Upper lobe of left lung (tissue), 6 donors: ENCODE data around the gene ZNF665. TPM values are rescaled to one million over a fixed set of nuclear protein-coding genes. Genes with fewer than 3 reads are reported as not detected.
A peak's percentile ranks its signal among the peaks of the same experiment; 100 is the strongest.
"Not testable (repeated sequence)": the region's sequence is repeated elsewhere in the genome, so short reads cannot be mapped to it uniquely, and the experiment has no call there.

ENCODE experiments used
- ATAC-seq, 2 donors: fragments of 200-7000 bp; cut with Tn5 transposase; one replicate each; pipeline ENCODE4 v1.9.1; 2022; ENCODE audit warnings: mild to moderate bottlenecking in 2 of 2, moderate library complexity in 2 of 2; ENCODE audit not compliant: low FRiP score in 2 of 2
- DNase-seq, 2 donors: peaks; one replicate each; pipeline ENCODE4 v3.0.0-alpha.2; 2019 to 2020
- H3K27ac ChIP-seq, 4 donors: fragments of 200-600 bp; sonication (generic); one replicate each; pipeline ENCODE4 v1.5.1; 2016 to 2019
- H3K27me3 ChIP-seq, 4 donors: fragments of 200-600 bp; sonication (generic); one replicate each; pipeline ENCODE4 v1.5.1; 2017 to 2019
- H3K36me3 ChIP-seq, 4 donors: fragments of 200-600 bp; sonication (generic); one replicate each; pipeline ENCODE4 v1.5.1; 2016 to 2019
- H3K4me1 ChIP-seq, 4 donors: fragments of 200-600 bp; sonication (generic); one replicate each; pipeline ENCODE4 v1.5.1; 2018 to 2019
- H3K4me3 ChIP-seq, 4 donors: fragments of 200-600 bp; sonication (generic); one replicate each; pipeline ENCODE4 v1.5.1; 2017 to 2019; ENCODE audit warnings: mild to moderate bottlenecking in 2 of 4, moderate library complexity in 1 of 4
- H3K9me3 ChIP-seq, 4 donors: fragments of 200-600 bp; sonication (generic); one replicate each; pipeline ENCODE4 v1.5.1; 2018 to 2019
- EP300 ChIP-seq, 4 donors: sonication (generic); formaldehyde crosslinking; IDR thresholded peaks; one replicate each; pipeline ENCODE4 v1.5.1; 2017; ENCODE audit warnings: antibody characterized with exemption in 4 of 4, control low read depth in 2 of 4
- POLR2A ChIP-seq, 4 donors: fragments of 450-650 bp; IDR thresholded peaks; one replicate each; pipeline ENCODE4 v1.5.1; 2016 to 2017; ENCODE audit warnings: antibody characterized with exemption in 4 of 4, mild to moderate bottlenecking in 2 of 4
- POLR2AphosphoS5 ChIP-seq, 2 donors: sonication (generic); formaldehyde crosslinking; IDR thresholded peaks; one replicate each; pipeline ENCODE4 v1.5.1; 2017; ENCODE audit warnings: antibody characterized with exemption in 2 of 2
- WGBS, 2 donors: methylation state at CpG; one replicate each; pipeline ENCODE4 v1.1.5; 2017 to 2018; 5-methylcytosine and 5-hydroxymethylcytosine counted together
- total RNA-seq, 6 donors: library from RNA; depleted of rRNA in 4 of 6; stranded (reverse); fragments of >200 nt in 4 of 6; gene quantifications; one replicate each; pipeline versions ENCODE4 v1.1.0 to v1.2.1, GENCODE V29; 2016 to 2021
- TF ChIP-seq, protein P1 (sequence below), 6 experiments: fragments of 450-650 bp in 4 of 6; fragments of 200-600 bp in 2 of 6; sonication (generic) in 2 of 6; IDR thresholded peaks; one replicate each; pipeline ENCODE4 v1.5.1; 2016 to 2019; ENCODE audit warnings: antibody characterized with exemption in 6 of 6
- donor health status: DM: no; HTN: no; CAD: no; lungs with moderate emphysema.
- donor health status: DM: no; HTN: yes; CAD: no; lungs with severe emphysema.

The ZNF665 gene
- 1 to 10 TPM; 1.7 to 5.2 (median 3.4) TPM for total RNA-seq

DNA sequence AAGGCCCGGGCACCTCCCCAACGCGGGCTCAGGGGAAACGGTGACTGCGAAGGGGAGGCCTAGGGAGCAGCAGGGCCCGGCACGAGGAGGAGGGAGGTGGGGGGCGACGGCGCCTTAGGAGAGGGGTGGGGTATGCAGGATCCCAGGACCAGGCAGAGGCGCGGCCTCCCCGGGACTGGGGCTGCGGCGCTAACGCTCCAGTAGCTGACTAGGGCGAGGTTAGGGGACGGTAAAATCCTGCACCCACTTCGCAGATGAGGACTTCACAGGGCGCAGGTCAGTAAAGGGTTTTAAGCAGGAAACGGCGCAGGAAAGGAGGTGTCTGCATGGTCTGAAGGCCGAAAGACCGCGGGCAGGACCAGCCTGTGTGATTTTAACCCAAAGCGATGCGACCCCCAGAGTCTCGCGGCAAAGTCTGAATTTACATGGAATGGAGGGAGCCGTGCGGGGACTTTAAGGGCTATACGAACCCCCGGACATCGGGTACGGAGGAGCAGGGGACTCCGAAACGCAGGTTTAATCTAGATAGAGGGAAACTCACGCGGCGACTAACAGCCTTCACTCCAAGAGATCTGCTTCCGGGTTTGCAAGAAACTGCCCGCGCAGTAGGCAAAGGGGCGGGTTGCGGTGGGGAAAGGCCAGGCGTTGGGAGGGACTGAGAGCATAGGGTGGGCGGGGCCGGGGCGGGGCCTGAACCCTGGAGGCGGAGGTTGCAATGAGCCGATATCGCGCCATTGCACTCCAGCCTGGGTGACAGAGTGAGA, at the start of gene ZNF665:
ZNF665 (minus strand) TSS at position 588 of the 764 bp plus-strand sequence. CDS start 10,460 bp downstream, outside the sequence.
- 0 to 3% methylated on average over 34 to 53 of the region's 53 CpGs for WGBS, 2 donors

DNA sequence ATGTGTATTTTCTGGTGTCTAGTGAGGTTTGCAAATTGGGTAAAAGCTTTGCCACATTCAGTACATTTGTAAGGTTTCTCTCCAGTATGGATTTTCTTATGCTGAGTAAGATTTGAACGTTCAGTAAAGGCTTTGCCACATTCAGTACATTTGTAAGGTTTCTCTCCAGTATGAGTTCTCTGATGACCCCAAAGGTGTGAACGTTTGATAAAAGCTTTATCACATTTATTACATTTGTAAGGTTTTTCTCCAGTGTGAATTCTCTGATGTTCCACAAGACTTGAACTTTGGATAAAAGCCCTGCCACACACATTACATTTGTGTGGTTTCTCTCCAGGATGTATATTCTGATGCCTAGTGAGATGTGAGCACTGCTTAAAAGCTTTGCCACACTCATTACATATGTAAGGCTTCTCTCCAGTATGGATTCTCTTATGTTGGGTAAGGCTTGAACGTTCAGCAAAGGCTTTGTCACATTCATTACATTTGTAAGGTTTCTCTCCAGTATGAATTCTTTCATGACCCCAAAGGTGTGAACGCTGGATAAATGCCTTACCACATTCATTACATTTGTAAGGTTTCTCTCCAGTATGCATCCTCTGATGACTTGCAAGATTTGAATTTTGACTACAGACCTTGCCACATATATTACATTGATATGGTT, 44.1 kb upstream of the ZNF665 start:
- no peaks in the 10 kb centered on the region for H3K27me3 ChIP-seq
- H3K4me3 ChIP-seq = no peak overlapping the region
- H3K27ac ChIP-seq = no peak overlapping the region
- no peak for DNase-seq
- no peak for TF ChIP-seq POLR2A (IDR thresholded peaks at IDR 0.05)
- no peak for TF ChIP-seq POLR2AphosphoS5 (IDR thresholded peaks at IDR 0.05)
- TF ChIP-seq, protein P1, sequence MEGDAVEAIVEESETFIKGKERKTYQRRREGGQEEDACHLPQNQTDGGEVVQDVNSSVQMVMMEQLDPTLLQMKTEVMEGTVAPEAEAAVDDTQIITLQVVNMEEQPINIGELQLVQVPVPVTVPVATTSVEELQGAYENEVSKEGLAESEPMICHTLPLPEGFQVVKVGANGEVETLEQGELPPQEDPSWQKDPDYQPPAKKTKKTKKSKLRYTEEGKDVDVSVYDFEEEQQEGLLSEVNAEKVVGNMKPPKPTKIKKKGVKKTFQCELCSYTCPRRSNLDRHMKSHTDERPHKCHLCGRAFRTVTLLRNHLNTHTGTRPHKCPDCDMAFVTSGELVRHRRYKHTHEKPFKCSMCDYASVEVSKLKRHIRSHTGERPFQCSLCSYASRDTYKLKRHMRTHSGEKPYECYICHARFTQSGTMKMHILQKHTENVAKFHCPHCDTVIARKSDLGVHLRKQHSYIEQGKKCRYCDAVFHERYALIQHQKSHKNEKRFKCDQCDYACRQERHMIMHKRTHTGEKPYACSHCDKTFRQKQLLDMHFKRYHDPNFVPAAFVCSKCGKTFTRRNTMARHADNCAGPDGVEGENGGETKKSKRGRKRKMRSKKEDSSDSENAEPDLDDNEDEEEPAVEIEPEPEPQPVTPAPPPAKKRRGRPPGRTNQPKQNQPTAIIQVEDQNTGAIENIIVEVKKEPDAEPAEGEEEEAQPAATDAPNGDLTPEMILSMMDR (IDR thresholded peaks at IDR 0.05) = no peak
- no peak for TF ChIP-seq EP300 (IDR thresholded peaks at IDR 0.05)
- peaks cover 5 to 52% (median 35%) of the 10 kb centered on the region in 4 donors for H3K36me3 ChIP-seq
- H3K9me3 ChIP-seq = peaks cover 89 to 99% (median 98%) of the 10 kb centered on the region in 4 donors
- ATAC-seq = no peak
- WGBS, 2 donors = 93 to 95% methylated on average over 4 of the region's 4 CpGs
- H3K4me1 ChIP-seq = no peaks in the 10 kb centered on the region

More for the DNA sequence above, at the start of gene ZNF665:
- H3K4me3 ChIP-seq = peak within 1 kb of the TSS; percentile 57 to 91 (median 73)
- peaks cover 7 to 23% (median 13%) of the 10 kb centered on the region in 4 donors for H3K4me1 ChIP-seq
- peaks cover 0 to 5% (median 2%) of the 10 kb centered on the region in 4 donors for H3K9me3 ChIP-seq
- peak; percentile 92 for ATAC-seq
- H3K27me3 ChIP-seq = no peaks in the 10 kb centered on the region
- no peaks in the 10 kb centered on the region for H3K36me3 ChIP-seq
- peak within 1 kb of the TSS; percentile 77 to 89 (median 82) for H3K27ac ChIP-seq
- peak; percentile 87 to 92 for DNase-seq
- TF ChIP-seq POLR2A (IDR thresholded peaks at IDR 0.05) (peak in 3 of 4 donors; percentile 35 to 71 (median 69)), EP300 (IDR thresholded peaks at IDR 0.05) (no peak), POLR2AphosphoS5 (IDR thresholded peaks at IDR 0.05) (peak; percentile 68 to 69)
- TF ChIP-seq, protein P1 (IDR thresholded peaks at IDR 0.05) = no peak

DNA sequence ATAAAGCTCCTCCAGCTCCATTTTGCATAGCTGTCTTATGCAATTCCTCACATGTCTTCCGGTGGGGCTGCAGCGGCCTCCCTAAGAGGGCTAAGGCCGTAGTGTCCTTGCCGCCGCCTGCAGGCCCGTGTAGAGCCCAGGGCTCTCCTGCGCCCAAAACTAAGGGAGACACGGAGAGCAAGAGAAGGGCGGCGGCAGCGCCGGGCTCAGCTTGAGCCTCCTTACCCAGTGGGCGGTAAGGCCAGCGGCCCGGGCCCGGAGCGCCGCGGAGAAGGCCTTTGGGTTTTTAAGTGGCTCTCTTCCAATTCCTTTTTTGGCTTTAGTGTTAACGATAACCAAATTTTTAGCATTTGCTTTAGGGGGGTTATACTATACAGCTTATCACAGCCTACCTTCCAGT, 31.4 kb upstream of the ZNF665 start:
- Histone ChIP-seq H3K27me3 (no peaks in the 10 kb centered on the region), H3K4me1 (no peaks in the 10 kb centered on the region), H3K36me3 (no peaks in the 10 kb centered on the region), H3K27ac (no peak overlapping the region), H3K4me3 (no peak overlapping the region), H3K9me3 (peaks cover 32 to 87% (median 66%) of the 10 kb centered on the region in 4 donors)
- WGBS, 2 donors = 94% methylated on average over 13 to 17 of the region's 20 CpGs
- no peak for ATAC-seq
- TF ChIP-seq POLR2A (IDR thresholded peaks at IDR 0.05) (no peak), POLR2AphosphoS5 (IDR thresholded peaks at IDR 0.05) (no peak), EP300 (IDR thresholded peaks at IDR 0.05) (no peak)
- TF ChIP-seq, protein P1 (IDR thresholded peaks at IDR 0.05) = no peak
- peak in 1 of 2 donors; percentile 64 for DNase-seq

DNA sequence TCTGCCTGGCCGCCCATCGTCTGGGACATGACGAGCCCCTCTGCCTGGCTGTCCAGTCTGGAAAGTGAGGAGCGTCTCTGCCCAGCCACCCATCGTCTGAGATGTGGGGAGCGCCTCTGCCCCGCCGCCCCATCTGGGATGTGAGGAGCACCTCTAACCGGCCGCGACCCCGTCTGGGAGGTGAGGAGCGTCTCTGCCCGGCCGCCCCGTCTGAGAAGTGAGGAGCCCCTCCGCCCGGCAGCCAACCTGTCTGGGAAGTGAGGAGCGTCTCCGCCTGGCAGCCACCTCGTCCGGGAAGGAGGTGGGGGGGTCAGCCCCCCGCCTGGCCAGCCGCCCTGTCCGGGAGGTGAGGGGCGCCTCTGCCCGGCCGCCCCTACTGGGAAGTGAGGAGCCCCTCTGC, 29.6 kb upstream of the ZNF665 start:
- H3K4me1 ChIP-seq, H3K4me3 ChIP-seq, H3K36me3 ChIP-seq, H3K27ac ChIP-seq, ATAC-seq, H3K27me3 ChIP-seq, DNase-seq: not testable (repeated sequence)
- peaks cover 39 to 89% (median 72%) of the 10 kb centered on the region in 4 donors for H3K9me3 ChIP-seq
- 96% methylated on average over 17 of the region's 28 CpGs; no CpG with 5 or more reads in 1 of the 2 donors for WGBS, 2 donors

DNA sequence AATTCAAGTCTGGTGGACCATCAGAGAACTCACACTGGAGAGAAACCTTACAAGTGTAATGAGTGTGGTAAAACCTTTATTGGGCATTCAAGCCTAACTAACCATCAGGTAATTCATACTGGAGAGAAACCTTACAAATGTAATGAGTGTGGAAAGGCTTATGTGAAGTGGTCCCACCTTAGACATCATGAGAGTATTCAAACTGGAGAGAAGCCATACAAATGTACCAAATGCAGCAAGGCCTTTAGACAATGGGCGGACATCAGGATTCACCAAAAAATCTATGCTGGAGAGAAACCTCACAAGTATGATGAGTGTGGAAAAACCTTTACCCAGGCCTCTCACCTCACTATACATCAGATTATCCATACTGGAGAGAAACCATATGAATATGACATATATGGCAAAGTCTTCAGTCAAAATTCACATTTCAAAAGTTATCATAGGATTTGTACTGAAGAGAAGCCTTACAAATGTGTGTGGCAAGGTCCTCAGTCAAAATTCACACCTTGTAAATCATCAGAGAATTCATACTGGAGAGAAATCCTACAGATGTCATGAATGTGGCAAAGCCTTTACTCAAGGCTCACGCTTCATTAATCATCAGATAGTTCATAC, 19.7 kb upstream of the ZNF665 start:
- DNase-seq = no peak
- Histone ChIP-seq H3K9me3 (peaks cover 98 to 100% (median 99%) of the 10 kb centered on the region in 4 donors), H3K4me1 (no peaks in the 10 kb centered on the region), H3K4me3 (no peak overlapping the region), H3K27ac (no peak overlapping the region), H3K27me3 (no peaks in the 10 kb centered on the region), H3K36me3 (peaks cover 5 to 36% (median 30%) of the 10 kb centered on the region in 4 donors)
- 96 to 98% methylated on average over 2 of the region's 2 CpGs for WGBS, 2 donors
- no peak for ATAC-seq
- TF ChIP-seq EP300 (IDR thresholded peaks at IDR 0.05) (no peak), POLR2A (IDR thresholded peaks at IDR 0.05) (no peak), POLR2AphosphoS5 (IDR thresholded peaks at IDR 0.05) (no peak)
- TF ChIP-seq, protein P1 (IDR thresholded peaks at IDR 0.05) = no peak

DNA sequence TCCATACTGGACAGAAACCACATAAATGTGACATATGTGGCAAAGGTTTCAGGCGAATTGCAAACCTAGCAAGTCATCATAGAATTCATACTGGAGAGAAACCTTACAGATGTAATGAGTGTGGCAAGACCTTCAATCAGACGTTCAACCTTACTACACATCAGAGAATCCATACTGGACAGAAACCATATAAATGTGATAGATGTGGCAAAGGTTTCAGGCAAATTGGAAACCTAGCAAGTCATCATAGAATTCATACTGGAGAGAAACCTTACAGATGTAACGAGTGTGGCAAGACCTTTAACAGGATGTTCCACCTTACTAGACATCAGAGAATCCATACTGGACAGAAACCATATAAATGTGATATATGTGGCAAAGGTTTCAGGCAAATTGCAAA, 18.4 kb upstream of the ZNF665 start:
- H3K4me3 ChIP-seq, DNase-seq, H3K4me1 ChIP-seq, H3K27me3 ChIP-seq, H3K27ac ChIP-seq, ATAC-seq: not testable (repeated sequence)
- 82 to 83% methylated on average over 3 of the region's 3 CpGs for WGBS, 2 donors
- peaks cover 5 to 49% (median 31%) of the 10 kb centered on the region in 4 donors for H3K36me3 ChIP-seq
- H3K9me3 ChIP-seq = peaks cover 91 to 100% (median 99%) of the 10 kb centered on the region in 4 donors
